ENCODE data around the gene TCEA2.

TCEA2 gene

GRCh38 chr20:64119301-64119680, 56.3 kb downstream of the TCEA2 start:
- no peak for DNase-seq

- no peak for DNase-seq
Measured at GRCh38 chr20:64119681-64120341, 56.8 kb downstream of the TCEA2 start.

- no peak for DNase-seq
Measured at GRCh38 chr20:64121586-64121985, 58.6 kb downstream of the TCEA2 start.
